Measurements from ENCODE around the gene KCNQ1. TPM values are rescaled to one million over a fixed set of nuclear protein-coding genes. Genes with fewer than 3 reads are reported as not detected.

KCNQ1 gene
- total and polyA plus RNA-seq, 2 of the 13 experiments (the other 11 are each of a cell fraction or from before 2014, with no cell fraction given) = 0.02 to 0.08 TPM

DNA sequence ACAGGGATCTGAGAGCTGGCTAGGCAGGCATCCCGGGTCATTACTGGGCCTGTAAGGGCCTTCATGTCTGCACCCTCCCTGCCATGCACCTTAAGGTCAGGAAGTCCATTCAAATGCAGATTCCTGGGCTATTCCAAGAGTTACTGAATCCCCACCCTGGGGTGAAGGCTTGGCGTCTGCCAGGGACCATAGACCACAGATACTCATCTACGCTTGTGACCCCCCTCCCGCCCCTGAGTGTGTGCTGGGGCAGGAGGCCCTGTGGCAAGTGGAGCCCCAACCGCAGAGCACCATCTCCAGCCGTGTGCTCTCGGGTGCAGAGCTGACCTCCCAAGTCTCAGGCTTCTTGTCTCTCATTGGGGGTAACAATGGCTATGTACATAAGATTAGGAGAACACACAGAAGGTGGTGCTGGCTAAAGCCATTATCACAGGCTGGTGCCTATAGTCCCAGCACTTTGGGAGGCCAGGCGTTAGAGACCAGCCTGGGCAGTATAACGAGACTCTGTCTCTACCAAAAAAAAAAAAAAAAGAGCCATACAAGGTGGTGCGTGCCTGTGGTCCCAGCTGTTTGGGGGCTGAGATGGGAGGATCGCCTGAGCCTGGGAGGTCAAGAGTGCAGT, 274.1 kb downstream of the KCNQ1 start:
- Histone ChIP-seq H2AFZ (ENCODE audit: low read length) (no peak overlapping the region), H3K9me3 (ENCODE audit: low read length) (no peaks in the 10 kb centered on the region), H3K4me3 (replicated peaks in 1 of 3; ENCODE audit: insufficient read depth in 1 of 3, low read depth in 2 of 3, low read length in 3 of 3) (no peak overlapping the region), H3K27ac (ENCODE audit: extremely low read length, insufficient read depth, low read length) (no peak overlapping the region), H4K20me1 (ENCODE audit: insufficient read depth, low read length) (no peaks in the 10 kb centered on the region), H3K36me3 (replicated peaks in 1 of 2; ENCODE audit: control insufficient read depth in 1 of 2, insufficient read depth in 2 of 2, low read length in 2 of 2) (no peaks in the 10 kb centered on the region), H3K79me2 (ENCODE audit: insufficient read depth, low read length) (no peaks in the 10 kb centered on the region), H3K27me3 (ENCODE audit: control insufficient read depth in 1 of 2, insufficient read depth in 2 of 2, low read length in 2 of 2) (peaks cover 17 to 83% of the 10 kb centered on the region in 2 experiments), H3K9ac (ENCODE audit: insufficient read depth, low read depth, low read length) (no peak overlapping the region), H3K4me2 (ENCODE audit: low read depth, low read length) (no peak overlapping the region), H3K4me1 (ENCODE audit: insufficient read depth, low read length) (peaks cover 57% of the 10 kb centered on the region)
- ChIA-PET POLR2A (interaction anchor here (2.4 to 7.3 kb wide), 2 partner anchors 11 to 19 kb away, joined by 9 to 88 read pairs; partner anchors contain the start of gene KCNQ1OT1), CTCF (ENCODE audit: low intra/inter-chr PET ratio, low total read pairs) (no interaction called here)
- in situ Hi-C loops (cut with HindIII; ENCODE audit: extremely low pct_ligation_motif_present, low pct_unique_long_range_greater_than_20kb) (no loop called here), intact Hi-C loops (cut with micrococcal nuclease; ENCODE audit: unreplicated experiment) (no loop called here)
- no TSS peak for BruUV-seq (replicated peaks)
- 22% methylated on average over 4 of the region's 11 CpGs for WGBS (ENCODE audit: low lambda C conversion rate)
- DNase-seq (ENCODE audit: low spot score) (no peak), FAIRE-seq (no peak), ATAC-seq (no peak)
- TF ChIP-seq HNRNPK (IDR thresholded peaks at IDR 0.05; ENCODE audit: low read depth, low read length, poor library complexity, severe bottlenecking) = no peak
- no peak for TF ChIP-seq ZFP90 (CRISPR knock-in tag; IDR thresholded peaks at IDR 0.05; ENCODE audit: borderline replicate concordance)
- no peak for TF ChIP-seq ZNF543 (CRISPR knock-in tag; IDR thresholded peaks at IDR 0.05)

DNA sequence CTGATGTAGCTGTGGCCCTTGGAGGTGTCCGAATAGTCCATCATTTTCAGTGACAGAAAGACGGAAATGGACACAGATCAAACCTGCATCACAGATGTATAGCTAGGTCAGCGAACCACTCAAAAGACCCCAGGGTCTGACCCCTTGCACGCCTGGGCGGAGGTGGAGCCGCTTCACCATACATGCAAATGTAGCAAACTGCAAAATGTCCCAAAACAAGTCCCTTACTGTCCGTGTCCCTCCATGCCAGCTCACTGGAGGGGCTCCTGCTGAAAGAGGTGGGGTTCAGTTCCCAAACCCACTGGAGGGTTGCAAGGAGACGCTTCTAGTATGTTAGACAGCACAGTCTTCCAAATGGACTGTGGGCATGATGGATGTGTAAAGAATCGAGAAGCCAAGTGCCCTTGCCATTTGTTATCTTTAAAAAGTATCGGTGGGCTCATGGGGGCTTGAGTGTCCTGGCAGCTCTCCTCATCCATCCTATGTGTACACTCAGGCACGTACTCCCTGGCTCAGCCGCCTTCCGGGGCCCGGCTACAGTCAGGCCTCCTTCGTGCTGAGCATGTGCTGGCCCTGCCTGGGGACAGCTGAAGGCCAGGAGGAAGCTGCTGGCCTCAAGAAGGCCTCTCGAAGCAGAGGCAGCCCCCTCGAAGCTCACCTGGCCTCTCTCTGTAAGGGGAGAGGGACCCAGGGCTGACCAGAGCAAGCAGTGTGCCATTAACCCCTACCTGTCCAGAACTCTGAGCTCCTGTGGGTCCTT, 275.2 kb downstream of the KCNQ1 start:
- intact Hi-C loops (cut with micrococcal nuclease; ENCODE audit: unreplicated experiment) = no loop called here
- BruUV-seq (replicated peaks) = no TSS peak
- Histone ChIP-seq H3K4me1 (ENCODE audit: insufficient read depth, low read length) (peaks cover 64% of the 10 kb centered on the region), H3K4me3 (replicated peaks in 1 of 3; ENCODE audit: insufficient read depth in 1 of 3, low read depth in 2 of 3, low read length in 3 of 3) (no peak overlapping the region), H3K27ac (ENCODE audit: extremely low read length, insufficient read depth, low read length) (no peak overlapping the region), H3K9ac (ENCODE audit: insufficient read depth, low read depth, low read length) (no peak overlapping the region), H3K4me2 (ENCODE audit: low read depth, low read length) (no peak overlapping the region), H3K27me3 (ENCODE audit: control insufficient read depth in 1 of 2, insufficient read depth in 2 of 2, low read length in 2 of 2) (peaks cover 10 to 73% of the 10 kb centered on the region in 2 experiments; a peak in 4 of 5 replicates), H2AFZ (ENCODE audit: low read length) (no peak overlapping the region), H4K20me1 (ENCODE audit: insufficient read depth, low read length) (no peaks in the 10 kb centered on the region), H3K9me3 (ENCODE audit: low read length) (no peaks in the 10 kb centered on the region), H3K36me3 (replicated peaks in 1 of 2; ENCODE audit: control insufficient read depth in 1 of 2, insufficient read depth in 2 of 2, low read length in 2 of 2) (no peaks in the 10 kb centered on the region), H3K79me2 (ENCODE audit: insufficient read depth, low read length) (no peaks in the 10 kb centered on the region)
- ChIA-PET CTCF (ENCODE audit: low intra/inter-chr PET ratio, low total read pairs) (no interaction called here), POLR2A (interaction anchor here (2.1 to 7.3 kb wide), 2 partner anchors 10 to 20 kb away, joined by 11 to 88 read pairs; partner anchors contain the start of gene KCNQ1OT1)
- no peak for TF ChIP-seq ZNF572 (CRISPR knock-in tag; IDR thresholded peaks at IDR 0.05)
- TF ChIP-seq, protein P1, sequence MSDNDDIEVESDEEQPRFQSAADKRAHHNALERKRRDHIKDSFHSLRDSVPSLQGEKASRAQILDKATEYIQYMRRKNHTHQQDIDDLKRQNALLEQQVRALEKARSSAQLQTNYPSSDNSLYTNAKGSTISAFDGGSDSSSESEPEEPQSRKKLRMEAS (IDR thresholded peaks at IDR 0.05) = peak; percentile 72
- TF ChIP-seq, protein P2, sequence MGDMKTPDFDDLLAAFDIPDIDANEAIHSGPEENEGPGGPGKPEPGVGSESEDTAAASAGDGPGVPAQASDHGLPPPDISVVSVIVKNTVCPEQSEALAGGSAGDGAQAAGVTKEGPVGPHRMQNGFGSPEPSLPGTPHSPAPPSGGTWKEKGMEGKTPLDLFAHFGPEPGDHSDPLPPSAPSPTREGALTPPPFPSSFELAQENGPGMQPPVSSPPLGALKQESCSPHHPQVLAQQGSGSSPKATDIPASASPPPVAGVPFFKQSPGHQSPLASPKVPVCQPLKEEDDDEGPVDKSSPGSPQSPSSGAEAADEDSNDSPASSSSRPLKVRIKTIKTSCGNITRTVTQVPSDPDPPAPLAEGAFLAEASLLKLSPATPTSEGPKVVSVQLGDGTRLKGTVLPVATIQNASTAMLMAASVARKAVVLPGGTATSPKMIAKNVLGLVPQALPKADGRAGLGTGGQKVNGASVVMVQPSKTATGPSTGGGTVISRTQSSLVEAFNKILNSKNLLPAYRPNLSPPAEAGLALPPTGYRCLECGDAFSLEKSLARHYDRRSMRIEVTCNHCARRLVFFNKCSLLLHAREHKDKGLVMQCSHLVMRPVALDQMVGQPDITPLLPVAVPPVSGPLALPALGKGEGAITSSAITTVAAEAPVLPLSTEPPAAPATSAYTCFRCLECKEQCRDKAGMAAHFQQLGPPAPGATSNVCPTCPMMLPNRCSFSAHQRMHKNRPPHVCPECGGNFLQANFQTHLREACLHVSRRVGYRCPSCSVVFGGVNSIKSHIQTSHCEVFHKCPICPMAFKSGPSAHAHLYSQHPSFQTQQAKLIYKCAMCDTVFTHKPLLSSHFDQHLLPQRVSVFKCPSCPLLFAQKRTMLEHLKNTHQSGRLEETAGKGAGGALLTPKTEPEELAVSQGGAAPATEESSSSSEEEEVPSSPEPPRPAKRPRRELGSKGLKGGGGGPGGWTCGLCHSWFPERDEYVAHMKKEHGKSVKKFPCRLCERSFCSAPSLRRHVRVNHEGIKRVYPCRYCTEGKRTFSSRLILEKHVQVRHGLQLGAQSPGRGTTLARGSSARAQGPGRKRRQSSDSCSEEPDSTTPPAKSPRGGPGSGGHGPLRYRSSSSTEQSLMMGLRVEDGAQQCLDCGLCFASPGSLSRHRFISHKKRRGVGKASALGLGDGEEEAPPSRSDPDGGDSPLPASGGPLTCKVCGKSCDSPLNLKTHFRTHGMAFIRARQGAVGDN (CRISPR knock-in tag; IDR thresholded peaks at IDR 0.05) = peak; percentile 64
- no peak for TF ChIP-seq ARNTL (CRISPR knock-in tag; IDR thresholded peaks at IDR 0.05)
- TF ChIP-seq, protein P3, sequence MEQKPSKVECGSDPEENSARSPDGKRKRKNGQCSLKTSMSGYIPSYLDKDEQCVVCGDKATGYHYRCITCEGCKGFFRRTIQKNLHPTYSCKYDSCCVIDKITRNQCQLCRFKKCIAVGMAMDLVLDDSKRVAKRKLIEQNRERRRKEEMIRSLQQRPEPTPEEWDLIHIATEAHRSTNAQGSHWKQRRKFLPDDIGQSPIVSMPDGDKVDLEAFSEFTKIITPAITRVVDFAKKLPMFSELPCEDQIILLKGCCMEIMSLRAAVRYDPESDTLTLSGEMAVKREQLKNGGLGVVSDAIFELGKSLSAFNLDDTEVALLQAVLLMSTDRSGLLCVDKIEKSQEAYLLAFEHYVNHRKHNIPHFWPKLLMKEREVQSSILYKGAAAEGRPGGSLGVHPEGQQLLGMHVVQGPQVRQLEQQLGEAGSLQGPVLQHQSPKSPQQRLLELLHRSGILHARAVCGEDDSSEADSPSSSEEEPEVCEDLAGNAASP (CRISPR knock-in tag; IDR thresholded peaks at IDR 0.05; ENCODE audit: borderline replicate concordance) = no peak
- TF ChIP-seq ZNF652 (CRISPR knock-in tag; IDR thresholded peaks at IDR 0.05; ENCODE audit: borderline replicate concordance, low read depth) = 0 out of 2 replicates have a peak, but pooled peaks have one; percentile 53
- FAIRE-seq (no peak), DNase-seq (ENCODE audit: low spot score) (no peak), ATAC-seq (no peak)
- WGBS (ENCODE audit: low lambda C conversion rate) = 53% methylated on average over 16 of the region's 17 CpGs
- in situ Hi-C loops (cut with HindIII; ENCODE audit: extremely low pct_ligation_motif_present, low pct_unique_long_range_greater_than_20kb) = no loop called here

Measured in HepG2 (cell line).